Aorta (tissue), 5 donors: ENCODE data around the gene TMC5. TPM values are rescaled to one million over a fixed set of nuclear protein-coding genes. Genes with fewer than 3 reads are reported as not detected.

ENCODE experiments used
- ATAC-seq: fragments of 200-7000 bp; cut with Tn5 transposase; one replicate; pipeline ENCODE4 v1.9.1; 2022; ENCODE audit warnings: moderate library complexity; ENCODE audit not compliant: low FRiP score
- DNase-seq, 2 donors: peaks; one replicate each; pipeline ENCODE4 v3.0.0-alpha.2; 2020
- H3K27ac ChIP-seq, 2 donors: one replicate each; pipeline ENCODE4 v1.5.1; 2013; ENCODE audit warnings: low read length in 2 of 2, mild to moderate bottlenecking in 2 of 2, moderate library complexity in 2 of 2, control low read depth in 1 of 2, inconsistent platforms in 1 of 2, low read depth in 1 of 2
- H3K27me3 ChIP-seq, 2 donors: one replicate each; pipeline ENCODE4 v1.6.1; 2013; ENCODE audit warnings: control low read depth in 1 of 2, low read length in 1 of 2, mild to moderate bottlenecking in 1 of 2, moderate library complexity in 1 of 2; ENCODE audit not compliant: insufficient read depth in 2 of 2, control insufficient read depth in 1 of 2
- H3K36me3 ChIP-seq, 2 donors: one replicate each; pipeline ENCODE4 v1.6.1; 2013; ENCODE audit warnings: control low read depth in 1 of 2, low read length in 1 of 2, mild to moderate bottlenecking in 1 of 2; ENCODE audit not compliant: insufficient read depth in 2 of 2, control insufficient read depth in 1 of 2
- H3K4me1 ChIP-seq, 2 donors: one replicate each; pipeline ENCODE4 v1.6.1; 2013; ENCODE audit warnings: low read length in 2 of 2, control low read depth in 1 of 2, mild to moderate bottlenecking in 1 of 2, moderate library complexity in 1 of 2; ENCODE audit not compliant: insufficient read depth in 2 of 2, control insufficient read depth in 1 of 2
- H3K4me3 ChIP-seq, 2 donors: one replicate each; pipeline ENCODE4 v1.5.1; 2013; ENCODE audit warnings: low read length in 2 of 2, control low read depth in 1 of 2, mild to moderate bottlenecking in 1 of 2
- H3K9me3 ChIP-seq: one replicate; pipeline ENCODE4 v1.6.1; 2013; ENCODE audit warnings: mild to moderate bottlenecking, low read length; ENCODE audit not compliant: control insufficient read depth
- WGBS, 2 donors: extraction: QIAGEN DNeasy Blood & Tissue Kit; methylation state at CpG; one replicate each; pipeline ENCODE4 v1.1.7; 2013; 5-methylcytosine and 5-hydroxymethylcytosine counted together
- intact Hi-C, 2 donors: fragments of 100-400 bp; cut with DNase I; formaldehyde crosslinking; loops; one replicate each; pipeline versions ENCODE4 v1.14.2 to v1.15.0; 2022
- polyA plus RNA-seq, 2 donors: library from polyadenylated mRNA; stranded (reverse); fragments of 200-250 nt; gene quantifications; one replicate each; pipeline ENCODE4 v1.2.3, GENCODE V29; 2013
- total RNA-seq, 2 donors: library from RNA; stranded (reverse); fragmentation: NEBNext Ultra II Directional; extraction: Animal tissue kit (Norgen Biotek cat#: 25700); gene quantifications; one replicate each; pipeline ENCODE4 v1.2.1, GENCODE V29; 2021
- donor health status: healthy with polysubstance abuse.
- donor health status: Bipolar disorder and iron deficiency.
- donor health status: DM: no; HTN: no; CAD: no.
- donor health status: DM: no; HTN: no; CAD: no.
- donor health status: DM: yes; HTN: yes; CAD: no.

Gene TMC5
- total and polyA plus RNA-seq, 4 donors = 0.26 to 6.1 (median 0.27) TPM; not detected in 1

DNA sequence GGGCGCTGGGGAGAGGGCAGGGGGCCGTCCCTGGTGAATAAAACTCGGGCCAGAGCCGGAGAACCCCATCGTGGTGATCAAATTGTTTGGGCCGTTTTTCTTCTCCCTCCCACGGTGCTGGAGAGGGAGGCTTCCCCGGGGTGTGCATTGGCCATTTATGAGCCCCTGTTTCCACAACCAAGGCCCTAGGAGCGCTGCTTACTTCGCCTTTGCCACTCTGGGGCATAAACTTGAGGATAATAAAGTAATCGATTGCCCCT is 106.6 kb downstream of the TMC5 start:
- H3K9me3 ChIP-seq = no peaks in the 10 kb centered on the region
- no peaks in the 10 kb centered on the region for H3K27me3 ChIP-seq
- ATAC-seq = peak; percentile 1
- intact Hi-C loops = no loop called here
- DNase-seq = no peak
- peak overlapping the region; percentile 30 to 87 for H3K4me3 ChIP-seq
- no peak overlapping the region for H3K27ac ChIP-seq
- H3K36me3 ChIP-seq = peaks cover 0 to 4% of the 10 kb centered on the region in 2 donors
- H3K4me1 ChIP-seq = peaks cover 0 to 3% of the 10 kb centered on the region in 2 donors
- WGBS, 2 donors = 0 to 1% methylated on average over 10 to 11 of the region's 11 CpGs

DNA sequence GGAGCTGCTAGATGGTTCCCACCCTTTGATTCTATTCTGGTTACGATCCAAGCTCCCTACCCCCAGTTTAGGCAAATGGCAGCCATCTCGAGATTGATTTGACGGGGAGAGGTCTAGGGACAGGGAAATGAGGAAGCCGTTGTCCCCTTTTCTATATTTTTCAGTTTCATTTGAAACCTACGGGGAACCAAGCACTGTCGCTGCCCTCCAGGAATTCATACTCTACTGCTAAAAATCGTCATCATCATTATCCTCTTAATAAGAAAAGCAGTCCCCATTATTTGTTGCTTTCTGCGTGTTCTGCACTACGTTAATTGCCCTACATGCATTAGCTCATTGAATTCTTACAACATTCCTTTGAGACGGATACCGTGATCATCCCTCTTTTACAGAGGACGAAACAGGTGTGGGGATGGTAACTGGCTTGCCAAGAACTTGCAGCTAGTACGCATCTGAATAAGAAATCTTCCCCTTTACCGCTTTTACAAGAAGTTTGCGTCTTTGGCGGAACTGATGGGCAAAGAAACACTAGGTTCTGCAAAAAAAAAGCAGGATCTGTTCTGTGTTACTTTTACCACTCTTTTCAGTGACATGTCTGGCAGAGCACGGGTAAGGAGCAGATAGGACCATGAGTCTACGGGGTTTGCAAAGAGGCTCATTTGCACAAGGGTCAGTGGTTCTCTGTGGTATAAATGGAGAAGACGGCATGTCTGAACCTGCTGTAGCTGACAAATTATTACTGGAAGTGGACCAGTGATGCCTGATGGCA is 107.1 kb downstream of the TMC5 start:
- ATAC-seq (no peak), DNase-seq (no peak)
- H3K27ac ChIP-seq = no peak overlapping the region
- no peaks in the 10 kb centered on the region for H3K27me3 ChIP-seq
- H3K9me3 ChIP-seq = no peaks in the 10 kb centered on the region
- H3K36me3 ChIP-seq = peaks cover 0 to 4% of the 10 kb centered on the region in 2 donors
- intact Hi-C loops = no loop called here
- peaks cover 0 to 3% of the 10 kb centered on the region in 2 donors for H3K4me1 ChIP-seq
- 1 to 2% methylated on average over 19 of the region's 19 CpGs for WGBS, 2 donors
- H3K4me3 ChIP-seq = peak overlapping the region; percentile 30 to 87

DNA sequence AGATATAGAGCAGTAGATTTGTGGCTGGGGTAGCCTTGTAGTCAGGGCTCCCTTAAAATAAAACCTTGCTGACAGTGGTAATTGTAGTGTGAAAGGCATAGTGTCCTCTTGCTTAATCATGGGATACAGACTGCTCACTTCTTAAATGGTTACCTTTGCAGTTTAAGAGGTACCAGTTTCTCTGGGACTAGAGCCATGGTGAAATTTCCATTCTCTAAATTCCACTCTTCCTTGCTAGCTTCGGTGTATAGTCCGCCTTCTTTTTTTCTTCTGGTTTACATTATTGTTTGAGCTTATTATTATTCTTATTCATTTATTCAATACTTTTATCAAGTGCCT is 107.7 kb downstream of the TMC5 start:
- no peaks in the 10 kb centered on the region for H3K27me3 ChIP-seq
- no peak overlapping the region for H3K4me3 ChIP-seq
- 39 to 45% methylated on average over 2 of the region's 2 CpGs for WGBS, 2 donors
- no peaks in the 10 kb centered on the region for H3K9me3 ChIP-seq
- no peak overlapping the region for H3K27ac ChIP-seq
- ATAC-seq (no peak), DNase-seq (no peak)
- peaks cover 0 to 4% of the 10 kb centered on the region in 2 donors for H3K36me3 ChIP-seq
- intact Hi-C loops = no loop called here
- H3K4me1 ChIP-seq = peaks cover 0 to 3% of the 10 kb centered on the region in 2 donors

DNA sequence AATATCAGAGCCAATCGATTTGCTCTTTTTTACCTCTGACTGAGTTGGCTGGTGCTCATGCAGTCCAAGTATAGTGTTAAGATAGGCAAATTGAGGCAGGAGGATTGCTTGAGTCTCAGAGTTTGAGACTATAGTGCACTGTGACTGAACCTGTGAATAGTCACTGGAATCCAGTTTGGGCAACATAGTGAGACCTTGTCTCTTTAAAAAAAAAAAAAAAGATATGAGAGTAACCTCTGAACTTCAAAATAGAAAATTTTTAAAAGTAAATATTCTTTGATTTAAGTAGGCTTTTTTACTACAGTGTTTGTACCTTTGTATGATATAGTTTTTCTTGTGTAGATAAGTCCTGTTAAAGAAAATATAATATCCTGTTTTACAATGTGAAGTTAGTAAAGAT is 109.5 kb downstream of the TMC5 start:
- H3K4me3 ChIP-seq = no peak overlapping the region
- no peak overlapping the region for H3K27ac ChIP-seq
- intact Hi-C loops = no loop called here
- no peaks in the 10 kb centered on the region for H3K9me3 ChIP-seq
- H3K4me1 ChIP-seq = no peaks in the 10 kb centered on the region
- no peaks in the 10 kb centered on the region for H3K27me3 ChIP-seq
- peaks cover 0 to 4% of the 10 kb centered on the region in 2 donors for H3K36me3 ChIP-seq
- ATAC-seq (no peak), DNase-seq (no peak)
- 89 to 90% methylated on average over 1 of the region's 1 CpG for WGBS, 2 donors

DNA sequence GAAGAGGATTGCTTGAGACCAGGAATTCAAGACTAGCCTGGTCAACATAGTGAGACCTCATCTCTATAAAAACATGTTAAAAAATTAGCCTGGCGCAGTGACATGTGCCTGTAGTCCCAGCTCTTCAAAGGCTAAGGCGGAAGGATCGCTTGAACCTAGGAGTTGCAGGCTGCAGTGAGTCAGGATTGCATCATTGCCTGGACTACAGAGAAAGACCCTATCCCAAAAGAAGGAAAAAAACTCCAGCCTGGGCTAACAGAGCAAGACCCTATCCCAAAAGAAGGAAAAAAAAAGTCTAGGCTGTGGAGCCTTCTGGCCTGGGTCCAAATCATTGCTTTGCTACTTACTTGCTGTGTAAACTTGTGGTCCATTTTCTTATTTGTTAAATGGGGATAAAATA is 111.0 kb downstream of the TMC5 start:
- no peak overlapping the region for H3K27ac ChIP-seq
- no peaks in the 10 kb centered on the region for H3K4me1 ChIP-seq
- peaks cover 0 to 4% of the 10 kb centered on the region in 2 donors for H3K36me3 ChIP-seq
- no peak for ATAC-seq
- DNase-seq = no peak
- H3K9me3 ChIP-seq = no peaks in the 10 kb centered on the region
- WGBS, 2 donors = 98 to 99% methylated on average over 3 of the region's 3 CpGs
- H3K4me3 ChIP-seq = no peak overlapping the region
- H3K27me3 ChIP-seq = no peaks in the 10 kb centered on the region
- intact Hi-C loops = no loop called here

DNA sequence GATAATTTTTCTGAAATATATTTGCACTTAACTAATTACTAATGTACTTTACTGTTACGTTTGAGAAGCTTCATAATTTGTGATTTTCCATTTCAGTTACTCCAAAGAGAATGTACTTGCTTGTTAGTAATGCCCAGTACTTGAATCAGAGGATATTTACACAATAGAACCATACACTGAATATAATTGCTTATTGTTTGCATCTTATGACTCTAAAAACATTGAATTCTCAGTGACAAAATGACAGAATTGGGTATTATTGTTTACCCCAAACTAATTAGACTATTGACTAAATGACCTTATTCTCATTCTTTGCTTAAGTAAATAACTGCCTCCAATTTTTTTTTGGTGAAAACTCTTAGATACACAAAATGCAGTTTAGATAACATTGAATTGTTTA is 114.9 kb downstream of the TMC5 start:
- Histone ChIP-seq H3K4me3 (no peak overlapping the region), H3K36me3 (peaks cover 0 to 8% of the 10 kb centered on the region in 2 donors), H3K4me1 (no peaks in the 10 kb centered on the region), H3K9me3 (no peaks in the 10 kb centered on the region), H3K27ac (no peak overlapping the region), H3K27me3 (no peaks in the 10 kb centered on the region)
- no peak for ATAC-seq
- no peak for DNase-seq
- intact Hi-C loops = no loop called here
- WGBS, 2 donors = 80 to 94% methylated on average over 1 of the region's 1 CpG

DNA sequence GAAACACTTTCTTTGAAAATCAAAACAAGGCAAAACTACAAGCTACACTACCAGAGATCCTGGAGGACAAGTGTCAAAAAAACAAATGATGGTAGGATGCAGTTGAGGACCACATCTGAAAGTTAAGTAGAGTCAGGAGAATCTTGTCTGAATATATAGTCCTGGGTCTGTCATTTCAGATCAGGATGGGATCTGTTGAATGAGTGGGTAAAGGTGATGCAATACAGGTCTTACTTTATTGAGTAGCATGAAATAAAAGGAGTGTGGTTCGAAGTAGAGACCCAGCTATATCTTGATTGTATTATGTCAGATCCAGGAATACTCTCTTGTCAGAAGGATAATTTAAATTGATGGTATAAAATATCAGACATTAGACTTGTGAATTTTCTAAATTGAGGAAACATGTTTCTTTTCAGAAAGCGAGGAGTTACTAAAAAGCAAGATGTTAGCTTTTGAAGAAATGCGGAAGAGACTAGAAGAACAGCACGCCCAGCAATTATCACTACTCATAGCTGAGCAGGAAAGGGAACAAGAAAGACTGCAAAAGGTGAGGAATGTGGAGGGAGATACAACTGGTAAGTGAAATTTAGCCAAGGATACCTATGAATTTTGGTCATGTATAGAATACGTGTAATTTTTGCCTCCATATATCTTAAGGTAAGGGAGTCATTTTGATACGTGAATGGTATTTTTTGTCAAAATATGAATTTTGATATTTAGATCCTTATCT is 122.7 kb downstream of the TMC5 start:
- ATAC-seq (no peak), DNase-seq (no peak)
- Histone ChIP-seq H3K4me3 (no peak overlapping the region), H3K36me3 (peaks cover 3 to 6% of the 10 kb centered on the region in 2 donors), H3K27ac (no peak overlapping the region), H3K4me1 (no peaks in the 10 kb centered on the region), H3K9me3 (no peaks in the 10 kb centered on the region), H3K27me3 (no peaks in the 10 kb centered on the region)
- 96% methylated on average over 6 of the region's 6 CpGs for WGBS, 2 donors
- intact Hi-C loops = no loop called here

DNA sequence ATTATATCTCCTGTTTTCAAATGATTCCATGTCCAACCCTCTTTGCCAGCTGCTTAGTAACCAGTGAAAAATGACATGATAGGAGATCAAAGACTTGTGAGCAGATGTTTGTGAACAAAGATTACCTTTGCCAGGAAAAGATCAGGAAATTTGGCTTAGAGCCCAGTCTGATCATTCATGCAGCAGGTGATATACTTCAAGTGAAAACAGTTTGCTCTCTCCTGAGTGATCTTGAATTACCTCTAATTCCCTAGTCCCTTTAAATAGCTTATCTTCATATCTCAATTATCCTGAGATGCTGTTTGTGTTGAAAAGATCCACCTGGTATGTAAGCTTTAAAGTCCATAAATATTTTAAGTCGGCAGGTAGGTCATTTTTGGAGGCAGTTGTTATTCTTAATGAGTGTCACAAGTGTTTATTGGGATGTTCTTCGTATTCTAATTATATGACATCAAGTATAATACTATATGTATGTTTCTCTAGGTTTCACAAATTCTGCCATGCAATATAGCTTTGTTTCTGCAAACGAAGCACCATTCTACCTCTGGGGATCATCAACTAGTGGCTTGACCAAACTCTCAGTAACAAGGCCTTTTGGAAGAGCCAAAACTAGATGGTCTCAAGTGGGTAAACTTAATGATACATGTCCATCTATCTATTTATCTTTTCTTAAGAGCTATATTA is 124.6 kb downstream of the TMC5 start:
- DNase-seq = no peak
- Histone ChIP-seq H3K27me3 (no peaks in the 10 kb centered on the region), H3K9me3 (no peaks in the 10 kb centered on the region), H3K4me1 (no peaks in the 10 kb centered on the region), H3K4me3 (no peak overlapping the region), H3K36me3 (peaks cover 0 to 6% of the 10 kb centered on the region in 2 donors), H3K27ac (no peak overlapping the region)
- intact Hi-C loops = no loop called here
- no peak for ATAC-seq
- 93 to 94% methylated on average over 3 of the region's 3 CpGs for WGBS, 2 donors
